ENCODE measurements around the gene TBC1D21.
"Not testable (repeated sequence)": the region's sequence is repeated elsewhere in the genome, so short reads cannot be mapped to it uniquely, and the experiment has no call there.

The TBC1D21 gene

DNA sequence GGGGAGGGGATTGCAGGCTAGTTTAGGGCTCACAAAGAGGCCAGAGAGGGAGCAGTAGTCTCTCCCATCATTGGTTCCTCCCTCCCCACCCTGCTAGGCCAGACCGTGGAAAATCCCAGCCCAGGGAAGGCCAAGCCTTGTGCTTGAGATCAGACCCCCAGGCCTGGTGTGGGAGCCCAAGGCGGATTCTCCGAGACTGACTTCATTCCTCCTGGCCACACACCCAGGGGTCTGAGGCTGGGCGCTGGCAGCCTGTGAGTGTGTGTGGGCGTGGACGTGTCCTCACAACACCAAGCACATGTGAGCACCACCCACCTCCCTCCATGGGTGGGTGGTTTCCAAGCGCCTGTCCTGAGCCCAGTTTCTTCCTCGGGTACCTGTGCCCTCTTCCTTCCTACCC lies 57.0 kb downstream of the TBC1D21 start:
- no peak for DNase-seq (ENCODE audit: low read depth)

- DNase-seq (ENCODE audit: low read depth): no peak
These were observed 57.5 kb downstream of the TBC1D21 start for GRCh38 chr15:73930790-73931281.

- DNase-seq (ENCODE audit: low read depth): no peak
These were observed 58.1 kb downstream of the TBC1D21 start for GRCh38 chr15:73931441-73931840.

GRCh38 chr15:73932381-73933191 lies 59.2 kb downstream of the TBC1D21 start:
- no peak for DNase-seq (ENCODE audit: low read depth)

DNA sequence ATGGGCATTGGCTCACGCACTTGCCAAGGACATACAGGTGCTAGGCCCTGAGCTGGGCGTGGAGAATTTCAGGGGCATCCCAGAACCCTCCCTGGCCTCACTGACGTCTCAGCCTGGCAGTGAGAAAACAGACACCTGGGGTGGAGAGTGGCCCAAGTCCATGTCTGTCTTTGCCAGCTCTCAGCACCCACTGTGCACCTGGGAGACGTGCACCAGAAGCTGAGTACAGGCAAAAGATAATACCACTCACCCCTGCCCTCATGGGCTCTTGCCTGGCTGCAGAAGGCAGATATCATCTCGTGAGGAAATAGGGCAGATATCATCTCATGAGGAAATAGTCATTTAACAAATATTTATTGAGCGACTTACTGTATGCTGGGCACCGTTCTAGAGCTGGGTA lies 60.9 kb downstream of the TBC1D21 start:
- no peak for DNase-seq (ENCODE audit: low read depth)

DNA sequence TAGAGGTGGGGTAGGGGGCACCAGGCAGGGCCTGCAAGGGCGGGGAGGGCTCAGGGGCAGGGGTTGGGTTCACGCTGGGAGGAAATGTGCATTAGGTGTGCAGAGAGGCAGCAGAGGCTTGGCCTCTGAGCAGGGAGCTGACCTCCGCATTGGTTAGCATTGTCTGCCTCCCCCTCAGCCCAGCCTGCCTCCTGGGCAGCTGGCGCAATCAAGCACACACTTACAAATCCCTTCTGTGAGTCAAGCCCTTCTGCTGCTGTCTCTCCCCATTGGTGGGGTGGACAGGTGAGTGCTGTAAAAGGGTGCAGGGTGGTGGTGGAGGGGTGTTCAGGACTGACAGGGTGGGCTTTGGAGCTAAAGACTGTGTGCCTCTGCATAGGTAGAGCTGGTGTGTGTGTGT lies 62.2 kb downstream of the TBC1D21 start:
- no peak for DNase-seq (ENCODE audit: low read depth)

DNA sequence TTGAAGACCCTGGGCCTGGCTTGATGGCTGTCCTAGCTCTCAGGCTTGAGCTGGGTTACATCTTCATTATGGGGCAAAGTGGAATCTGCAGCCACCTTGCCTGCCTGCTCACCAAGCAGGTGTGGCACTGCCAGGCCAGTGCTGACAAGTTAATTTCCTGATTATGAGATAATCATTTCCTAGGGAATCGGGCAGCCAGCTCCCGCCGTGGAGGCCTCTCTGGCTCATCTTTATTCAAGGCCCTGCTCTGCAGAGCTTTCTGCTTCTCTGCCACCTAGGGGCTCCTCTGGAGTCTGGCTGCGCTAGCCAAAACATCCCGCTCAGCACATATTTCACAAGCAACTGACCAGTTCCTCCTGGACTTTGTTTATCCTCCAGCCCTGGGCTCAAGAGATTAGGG lies 62.8 kb downstream of the TBC1D21 start:
- no peak for DNase-seq (ENCODE audit: low read depth)

DNA sequence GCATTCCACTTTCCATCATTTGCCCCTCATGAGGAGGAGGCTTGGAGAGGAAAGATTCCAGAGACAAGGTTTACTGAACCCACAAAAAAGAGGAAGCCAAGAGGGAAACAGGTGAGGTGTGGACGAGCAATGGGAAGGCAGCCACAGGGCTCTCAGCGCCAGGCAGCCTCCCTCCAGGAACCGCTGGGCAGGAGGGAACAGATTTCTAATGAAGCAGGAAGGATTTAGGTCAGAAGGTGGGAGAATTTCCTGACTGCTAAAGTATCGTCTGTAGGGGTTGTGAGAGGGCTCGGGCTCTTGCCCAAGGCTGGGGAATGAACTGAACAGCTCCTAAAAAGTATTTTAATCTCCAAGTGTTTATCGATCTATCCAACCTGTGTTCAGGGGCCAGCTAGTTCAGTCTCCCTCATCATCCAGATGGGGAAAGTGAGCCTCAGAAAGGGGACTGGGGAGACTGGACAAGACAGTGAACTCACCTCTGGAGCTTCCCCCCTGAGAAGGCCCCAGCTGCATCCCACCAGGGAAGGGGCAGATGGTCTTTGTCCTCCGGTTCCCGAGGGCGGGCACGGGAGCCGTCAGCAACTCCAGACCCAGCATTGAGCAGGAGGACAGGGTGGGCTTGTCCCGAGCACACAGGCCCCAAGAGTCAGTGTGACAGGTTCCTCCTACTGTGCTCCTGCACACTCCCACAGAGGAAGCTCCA lies 63.4 kb downstream of the TBC1D21 start:
- DNase-seq (ENCODE audit: low read depth): no peak

DNA sequence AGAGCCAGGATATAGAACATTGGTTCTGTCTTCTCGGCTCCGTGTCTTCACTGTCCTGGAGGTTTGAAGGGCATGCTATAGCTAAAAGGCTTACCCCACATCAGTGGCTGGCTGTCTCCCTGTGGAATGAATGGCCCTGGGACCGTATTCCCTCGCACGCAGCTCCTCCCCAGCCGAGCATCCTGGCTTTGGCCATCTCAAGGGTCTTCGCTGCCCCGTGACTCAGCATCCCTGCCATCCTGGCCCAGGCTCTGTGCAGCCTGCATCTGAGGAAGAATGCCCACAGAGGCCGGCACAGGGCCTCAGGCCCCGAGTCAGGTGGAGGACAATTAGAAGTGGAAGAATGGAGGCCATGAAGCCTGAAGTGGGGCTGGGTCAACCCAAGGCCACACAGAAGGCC lies 63.9 kb downstream of the TBC1D21 start:
- no peak for DNase-seq (ENCODE audit: low read depth)

DNA sequence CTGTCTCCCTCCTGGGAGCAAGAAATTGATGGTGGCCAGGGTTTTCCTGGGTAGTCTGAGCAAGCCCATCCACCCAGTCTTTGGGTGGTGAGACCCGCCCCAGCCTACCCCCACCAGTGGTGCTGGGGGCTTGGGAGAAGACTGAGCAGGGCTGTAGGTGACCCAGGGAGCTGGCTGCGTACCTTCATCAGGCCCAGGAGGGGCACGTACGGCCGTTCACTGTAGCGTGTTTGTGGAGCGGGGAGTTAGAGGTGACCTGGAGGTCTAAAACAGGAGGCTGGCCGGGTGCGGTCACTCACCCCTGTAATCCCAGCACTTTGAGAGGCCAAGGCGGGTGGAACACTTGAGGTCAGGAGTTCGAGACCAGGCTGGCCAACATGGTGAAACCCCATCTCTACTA lies 64.4 kb downstream of the TBC1D21 start:
- DNase-seq (ENCODE audit: low read depth): no peak

DNA sequence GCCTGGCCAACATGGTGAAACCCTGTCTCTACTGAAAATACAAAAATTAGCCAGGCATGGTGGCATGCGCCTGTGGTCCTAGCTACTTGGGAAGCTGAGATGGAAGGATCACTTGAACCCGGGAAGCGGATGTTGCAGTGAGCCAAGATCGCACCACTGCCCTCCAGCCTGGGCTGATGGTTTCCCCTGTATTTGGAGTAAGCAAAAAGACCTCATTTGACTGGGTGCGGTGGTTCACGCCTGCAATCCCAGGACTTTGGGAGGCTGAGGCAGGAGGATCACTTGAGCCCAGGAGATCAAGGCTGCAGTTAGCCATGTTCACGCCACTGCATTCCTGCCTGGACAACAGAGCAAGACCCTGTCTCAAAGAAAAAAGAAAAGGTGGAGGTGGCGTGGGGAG lies 65.2 kb downstream of the TBC1D21 start:
- not testable (repeated sequence) for DNase-seq (ENCODE audit: low read depth)
